Measurements from ENCODE around the gene KCNJ6. TPM values are rescaled to one million over a fixed set of nuclear protein-coding genes. Genes with fewer than 3 reads are reported as not detected.

Gene KCNJ6
- total and polyA plus RNA-seq, 2 of the 8 experiments (the other 6 are each of a cell fraction or from before 2014, with no cell fraction given): 0.51 to 1.2 TPM

GRCh38 chr21:37563641-37564340 is 352.5 kb downstream of the KCNJ6 start:
- peak overlapping the region; percentile 55 to 74 for H3K4me2 ChIP-seq (ENCODE audit: insufficient read depth in 1 of 2, low read depth in 2 of 2, low read length in 2 of 2)
- peak overlapping the region; percentile 84 for H4K91ac ChIP-seq (replicated peaks; ENCODE audit: insufficient read length, low read length)
- peaks cover 0 to 7% (median 3%) of the 10 kb centered on the region in 4 experiments; a peak in 5 of 7 replicates for H3K27me3 ChIP-seq (replicated peaks in 1 of 4; ENCODE audit: control insufficient read depth in 3 of 4, extremely low read depth in 1 of 4, insufficient read depth in 3 of 4, low read length in 3 of 4)
- DNase-seq (ENCODE audit: low read depth in 1 of 2, low spot score in 2 of 2) (peak; percentile 85 to 87), FAIRE-seq (no peak)
- no peak overlapping the region for H3K23ac ChIP-seq (ENCODE audit: insufficient read length)
- H3K9me3 ChIP-seq (ENCODE audit: insufficient read depth in 2 of 2, low read depth in 1 of 2, low read length in 1 of 2): peaks cover 0 to 9% of the 10 kb centered on the region in 2 experiments; a peak in 1 of 4 replicates
- H3K4me1 ChIP-seq (replicated peaks in 1 of 4; ENCODE audit: control insufficient read depth in 3 of 4, insufficient read depth in 4 of 4, low read length in 3 of 4): peaks cover 4 to 16% (median 12%) of the 10 kb centered on the region in 4 experiments
- H3K4me3 ChIP-seq (ENCODE audit: extremely low read depth in 1 of 4, insufficient read depth in 2 of 4, low read depth in 3 of 4, low read length in 4 of 4): peak overlapping the region in 3 of 4 experiments; percentile 10 to 47 (median 17); a peak in 5 of 8 replicates
- H3K56ac ChIP-seq (replicated peaks; ENCODE audit: insufficient read length, low read depth, low read length): peak overlapping the region; percentile 79
- peak overlapping the region; percentile 91 for H2BK120ac ChIP-seq (replicated peaks; ENCODE audit: low read depth, low read length)
- H3K36me3 ChIP-seq (ENCODE audit: control insufficient read depth in 2 of 4, insufficient read depth in 4 of 4, low read length in 3 of 4): no peaks in the 10 kb centered on the region
- H2BK12ac ChIP-seq (ENCODE audit: low read depth, low read length): peak overlapping the region; percentile 94; the same call in 1 of the 2 replicates
- H3K9ac ChIP-seq (replicated peaks in 1 of 4; ENCODE audit: extremely low read depth in 1 of 4, low read depth in 3 of 4, low read length in 3 of 4): peak overlapping the region in 2 of 4 experiments; percentile 42 to 45; a peak in 4 of 7 replicates
- H4K8ac ChIP-seq (ENCODE audit: extremely low read depth, insufficient read depth, low read length): peak overlapping the region; percentile 91
- H2BK5ac ChIP-seq (ENCODE audit: low read depth, low read length): peak overlapping the region; percentile 94
- H4K20me1 ChIP-seq (replicated peaks in 1 of 2; ENCODE audit: control insufficient read depth in 1 of 2, insufficient read depth in 2 of 2, low read length in 2 of 2): no peaks in the 10 kb centered on the region
- peaks cover 5% of the 10 kb centered on the region; the same call in 1 of the 2 replicates for H3K23me2 ChIP-seq (ENCODE audit: low read depth, low read length)
- H2AFZ ChIP-seq (ENCODE audit: low read length): peak overlapping the region; percentile 12; the same call in 1 of the 2 replicates
- peak overlapping the region; percentile 53; the same call in 1 of the 2 replicates for H2BK15ac ChIP-seq (ENCODE audit: low read length)
- peak overlapping the region; percentile 61 for H3K4ac ChIP-seq (replicated peaks; ENCODE audit: insufficient read length, low read depth, low read length)
- ChIA-PET CTCF (ENCODE audit: partially characterized antibody) (interaction anchor here (0.7 to 2.4 kb wide), 15 partner anchors 9 to 111 kb away, joined by 3 to 10 read pairs (median 4); no protein-coding TSS in a partner anchor), POLR2A (ENCODE audit: partially characterized antibody) (interaction anchor here (0.8 to 3.3 kb wide), 12 partner anchors 8 to 198 kb away, joined by 3 to 26 read pairs (median 4); no protein-coding TSS in a partner anchor)
- H3K79me1 ChIP-seq (ENCODE audit: low read depth, low read length): no peaks in the 10 kb centered on the region
- H4K5ac ChIP-seq (ENCODE audit: insufficient read length, low read depth, low read length): peak overlapping the region; percentile 50
- peak overlapping the region; percentile 92 for H3K18ac ChIP-seq (ENCODE audit: extremely low read depth, low read length)
- no peak overlapping the region for H3K27ac ChIP-seq (ENCODE audit: low read depth, low read length)
- H3K14ac ChIP-seq (ENCODE audit: insufficient read length): no peak overlapping the region
- peak overlapping the region; percentile 92; the same call in 1 of the 2 replicates for H2BK20ac ChIP-seq (ENCODE audit: low read length)
- WGBS, 2 experiments (ENCODE audit: extremely low coverage in 1 of 2, insufficient coverage in 1 of 2, insufficient read length in 1 of 2, insufficient replicate concordance in 2 of 2, low coverage in 1 of 2, low lambda C conversion rate in 2 of 2, missing lambda C conversion rate in 1 of 2): 59% methylated on average over 48 of the region's 67 CpGs; no CpG with 5 or more reads in 1 of the 2 experiments
- no peak overlapping the region; the same call in 1 of the 2 replicates for H2AK5ac ChIP-seq (ENCODE audit: low read depth, low read length)
- H3K79me2 ChIP-seq (ENCODE audit: control insufficient read depth in 1 of 2, insufficient read depth in 2 of 2, low read length in 2 of 2): no peaks in the 10 kb centered on the region
- TF ChIP-seq RFX5 (IDR thresholded peaks at IDR 0.05; ENCODE audit: borderline replicate concordance, low read depth, low read length): no peak
- TF ChIP-seq, protein P1, sequence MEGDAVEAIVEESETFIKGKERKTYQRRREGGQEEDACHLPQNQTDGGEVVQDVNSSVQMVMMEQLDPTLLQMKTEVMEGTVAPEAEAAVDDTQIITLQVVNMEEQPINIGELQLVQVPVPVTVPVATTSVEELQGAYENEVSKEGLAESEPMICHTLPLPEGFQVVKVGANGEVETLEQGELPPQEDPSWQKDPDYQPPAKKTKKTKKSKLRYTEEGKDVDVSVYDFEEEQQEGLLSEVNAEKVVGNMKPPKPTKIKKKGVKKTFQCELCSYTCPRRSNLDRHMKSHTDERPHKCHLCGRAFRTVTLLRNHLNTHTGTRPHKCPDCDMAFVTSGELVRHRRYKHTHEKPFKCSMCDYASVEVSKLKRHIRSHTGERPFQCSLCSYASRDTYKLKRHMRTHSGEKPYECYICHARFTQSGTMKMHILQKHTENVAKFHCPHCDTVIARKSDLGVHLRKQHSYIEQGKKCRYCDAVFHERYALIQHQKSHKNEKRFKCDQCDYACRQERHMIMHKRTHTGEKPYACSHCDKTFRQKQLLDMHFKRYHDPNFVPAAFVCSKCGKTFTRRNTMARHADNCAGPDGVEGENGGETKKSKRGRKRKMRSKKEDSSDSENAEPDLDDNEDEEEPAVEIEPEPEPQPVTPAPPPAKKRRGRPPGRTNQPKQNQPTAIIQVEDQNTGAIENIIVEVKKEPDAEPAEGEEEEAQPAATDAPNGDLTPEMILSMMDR (IDR thresholded peaks at IDR 0.05; ENCODE audit: control extremely low read depth in 1 of 3, insufficient read depth in 1 of 3, low read depth in 1 of 3, low read length in 3 of 3): peak in 1 of 3 experiments; percentile 12; a peak in 1 of 4 replicates
- TF ChIP-seq KDM4A (IDR thresholded peaks at IDR 0.05; ENCODE audit: low read depth, low read length, severe bottlenecking): peak; percentile 52
- TF ChIP-seq, protein P2, sequence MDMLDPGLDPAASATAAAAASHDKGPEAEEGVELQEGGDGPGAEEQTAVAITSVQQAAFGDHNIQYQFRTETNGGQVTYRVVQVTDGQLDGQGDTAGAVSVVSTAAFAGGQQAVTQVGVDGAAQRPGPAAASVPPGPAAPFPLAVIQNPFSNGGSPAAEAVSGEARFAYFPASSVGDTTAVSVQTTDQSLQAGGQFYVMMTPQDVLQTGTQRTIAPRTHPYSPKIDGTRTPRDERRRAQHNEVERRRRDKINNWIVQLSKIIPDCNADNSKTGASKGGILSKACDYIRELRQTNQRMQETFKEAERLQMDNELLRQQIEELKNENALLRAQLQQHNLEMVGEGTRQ (IDR thresholded peaks at IDR 0.05; ENCODE audit: low read length): peak; percentile 93
- TF ChIP-seq POLR2A (IDR thresholded peaks at IDR 0.05; ENCODE audit: control extremely low read depth in 1 of 2, low read depth in 2 of 2, low read length in 2 of 2): peak in 1 of 2 experiments; percentile 53; a peak in 1 of 3 replicates
- peak; percentile 36 for TF ChIP-seq RNF2 (IDR thresholded peaks at IDR 0.05; ENCODE audit: borderline replicate concordance, low read depth, low read length, missing control alignments, poor library complexity, severe bottlenecking)
